ENCODE measurements around the gene SLC22A2.

The SLC22A2 gene

GRCh38 chr6:160224639-160225237 is 33.9 kb downstream of the SLC22A2 start:
- FAIRE-seq (no peak), DNase-seq (ENCODE audit: insufficient read length, low spot score) (no peak)
- TF ChIP-seq CTCF (IDR thresholded peaks at IDR 0.05; ENCODE audit: insufficient read depth, missing control alignments): no peak

- FAIRE-seq: no peak
- no peak for TF ChIP-seq CTCF (IDR thresholded peaks at IDR 0.05; ENCODE audit: insufficient read depth, missing control alignments)
- no peak for DNase-seq (ENCODE audit: insufficient read length, low spot score)
These were observed 36.1 kb downstream of the SLC22A2 start for GRCh38 chr6:160222491-160222890.

GRCh38 chr6:160221918-160222317 is 36.7 kb downstream of the SLC22A2 start:
- TF ChIP-seq CTCF (IDR thresholded peaks at IDR 0.05; ENCODE audit: insufficient read depth, missing control alignments): no peak
- DNase-seq (ENCODE audit: insufficient read length, low spot score): no peak
- FAIRE-seq: no peak

- peak; percentile 16 for TF ChIP-seq CTCF (IDR thresholded peaks at IDR 0.05; ENCODE audit: insufficient read depth, missing control alignments)
- no peak for DNase-seq (ENCODE audit: insufficient read length, low spot score)
- no peak for FAIRE-seq
These were observed 37.2 kb downstream of the SLC22A2 start for GRCh38 chr6:160221423-160221822.

- no peak for FAIRE-seq
- no peak for TF ChIP-seq CTCF (IDR thresholded peaks at IDR 0.05; ENCODE audit: insufficient read depth, missing control alignments)
These were observed 39.8 kb downstream of the SLC22A2 start for GRCh38 chr6:160218810-160219209.

GRCh38 chr6:160217863-160218262 is 40.8 kb downstream of the SLC22A2 start:
- FAIRE-seq: no peak
- TF ChIP-seq CTCF (IDR thresholded peaks at IDR 0.05; ENCODE audit: insufficient read depth, missing control alignments): no peak
- no peak for DNase-seq (ENCODE audit: insufficient read length, low spot score)

More at GRCh38 chr6:160218810-160219209, 39.8 kb downstream of the SLC22A2 start:
- no peak for DNase-seq (ENCODE audit: insufficient read length, low spot score)

GRCh38 chr6:160217073-160217472 is 41.5 kb downstream of the SLC22A2 start:
- no peak for TF ChIP-seq CTCF (IDR thresholded peaks at IDR 0.05; ENCODE audit: insufficient read depth, missing control alignments)
- no peak for DNase-seq (ENCODE audit: insufficient read length, low spot score)
- no peak for FAIRE-seq
